Measurements from ENCODE around the gene KPTN. TPM values are rescaled to one million over a fixed set of nuclear protein-coding genes. Genes with fewer than 3 reads are reported as not detected.
A peak's percentile ranks its signal among the peaks of the same experiment; 100 is the strongest.

Gene KPTN
- total and polyA plus RNA-seq, 2 of the 8 experiments (the other 6 are each of a cell fraction or from before 2014, with no cell fraction given): 23.6 to 31.3 TPM

DNA sequence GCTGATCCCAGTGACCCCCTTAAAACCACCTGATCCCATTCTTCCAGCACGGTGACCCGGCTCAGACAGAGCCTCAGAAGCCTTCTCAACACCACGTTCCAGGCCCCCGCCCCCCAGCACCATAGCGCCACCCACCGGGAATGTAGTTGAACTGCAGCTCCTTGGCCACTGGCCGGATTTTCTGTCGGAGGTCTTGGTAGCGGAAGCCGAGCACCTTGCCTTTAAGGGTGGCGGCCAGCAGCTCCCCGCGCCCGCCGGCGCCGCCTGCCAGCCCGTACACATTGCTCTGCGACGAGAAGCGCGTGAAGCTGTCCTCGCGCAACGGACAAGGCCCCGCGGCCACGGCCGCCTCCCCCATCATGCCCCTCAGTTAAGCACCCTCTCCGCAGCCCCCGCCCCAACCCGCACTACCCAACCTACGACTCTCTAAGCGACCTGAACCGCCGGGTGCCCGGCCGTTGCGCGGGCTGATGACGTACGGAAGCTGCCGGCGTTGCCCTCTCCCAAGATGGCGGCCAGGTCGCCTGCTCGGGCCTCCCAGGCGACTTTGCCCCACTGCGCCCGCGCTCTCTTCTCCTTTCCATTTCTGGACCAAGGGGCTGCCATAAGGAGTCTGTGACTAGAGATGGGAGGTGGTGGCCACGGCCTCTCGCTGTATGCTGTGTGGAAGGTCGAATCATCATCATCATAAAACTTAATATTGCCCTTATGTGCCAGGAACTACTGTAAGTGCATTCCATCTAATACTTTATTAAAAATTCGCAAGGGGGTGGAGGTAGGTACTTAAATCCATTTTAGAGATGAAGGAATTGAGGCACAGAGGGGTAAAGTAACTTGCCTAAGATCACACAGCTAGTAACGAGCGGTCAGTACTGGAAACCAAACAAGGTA, at the start of gene KPTN (continued):
- TF ChIP-seq, protein P1, sequence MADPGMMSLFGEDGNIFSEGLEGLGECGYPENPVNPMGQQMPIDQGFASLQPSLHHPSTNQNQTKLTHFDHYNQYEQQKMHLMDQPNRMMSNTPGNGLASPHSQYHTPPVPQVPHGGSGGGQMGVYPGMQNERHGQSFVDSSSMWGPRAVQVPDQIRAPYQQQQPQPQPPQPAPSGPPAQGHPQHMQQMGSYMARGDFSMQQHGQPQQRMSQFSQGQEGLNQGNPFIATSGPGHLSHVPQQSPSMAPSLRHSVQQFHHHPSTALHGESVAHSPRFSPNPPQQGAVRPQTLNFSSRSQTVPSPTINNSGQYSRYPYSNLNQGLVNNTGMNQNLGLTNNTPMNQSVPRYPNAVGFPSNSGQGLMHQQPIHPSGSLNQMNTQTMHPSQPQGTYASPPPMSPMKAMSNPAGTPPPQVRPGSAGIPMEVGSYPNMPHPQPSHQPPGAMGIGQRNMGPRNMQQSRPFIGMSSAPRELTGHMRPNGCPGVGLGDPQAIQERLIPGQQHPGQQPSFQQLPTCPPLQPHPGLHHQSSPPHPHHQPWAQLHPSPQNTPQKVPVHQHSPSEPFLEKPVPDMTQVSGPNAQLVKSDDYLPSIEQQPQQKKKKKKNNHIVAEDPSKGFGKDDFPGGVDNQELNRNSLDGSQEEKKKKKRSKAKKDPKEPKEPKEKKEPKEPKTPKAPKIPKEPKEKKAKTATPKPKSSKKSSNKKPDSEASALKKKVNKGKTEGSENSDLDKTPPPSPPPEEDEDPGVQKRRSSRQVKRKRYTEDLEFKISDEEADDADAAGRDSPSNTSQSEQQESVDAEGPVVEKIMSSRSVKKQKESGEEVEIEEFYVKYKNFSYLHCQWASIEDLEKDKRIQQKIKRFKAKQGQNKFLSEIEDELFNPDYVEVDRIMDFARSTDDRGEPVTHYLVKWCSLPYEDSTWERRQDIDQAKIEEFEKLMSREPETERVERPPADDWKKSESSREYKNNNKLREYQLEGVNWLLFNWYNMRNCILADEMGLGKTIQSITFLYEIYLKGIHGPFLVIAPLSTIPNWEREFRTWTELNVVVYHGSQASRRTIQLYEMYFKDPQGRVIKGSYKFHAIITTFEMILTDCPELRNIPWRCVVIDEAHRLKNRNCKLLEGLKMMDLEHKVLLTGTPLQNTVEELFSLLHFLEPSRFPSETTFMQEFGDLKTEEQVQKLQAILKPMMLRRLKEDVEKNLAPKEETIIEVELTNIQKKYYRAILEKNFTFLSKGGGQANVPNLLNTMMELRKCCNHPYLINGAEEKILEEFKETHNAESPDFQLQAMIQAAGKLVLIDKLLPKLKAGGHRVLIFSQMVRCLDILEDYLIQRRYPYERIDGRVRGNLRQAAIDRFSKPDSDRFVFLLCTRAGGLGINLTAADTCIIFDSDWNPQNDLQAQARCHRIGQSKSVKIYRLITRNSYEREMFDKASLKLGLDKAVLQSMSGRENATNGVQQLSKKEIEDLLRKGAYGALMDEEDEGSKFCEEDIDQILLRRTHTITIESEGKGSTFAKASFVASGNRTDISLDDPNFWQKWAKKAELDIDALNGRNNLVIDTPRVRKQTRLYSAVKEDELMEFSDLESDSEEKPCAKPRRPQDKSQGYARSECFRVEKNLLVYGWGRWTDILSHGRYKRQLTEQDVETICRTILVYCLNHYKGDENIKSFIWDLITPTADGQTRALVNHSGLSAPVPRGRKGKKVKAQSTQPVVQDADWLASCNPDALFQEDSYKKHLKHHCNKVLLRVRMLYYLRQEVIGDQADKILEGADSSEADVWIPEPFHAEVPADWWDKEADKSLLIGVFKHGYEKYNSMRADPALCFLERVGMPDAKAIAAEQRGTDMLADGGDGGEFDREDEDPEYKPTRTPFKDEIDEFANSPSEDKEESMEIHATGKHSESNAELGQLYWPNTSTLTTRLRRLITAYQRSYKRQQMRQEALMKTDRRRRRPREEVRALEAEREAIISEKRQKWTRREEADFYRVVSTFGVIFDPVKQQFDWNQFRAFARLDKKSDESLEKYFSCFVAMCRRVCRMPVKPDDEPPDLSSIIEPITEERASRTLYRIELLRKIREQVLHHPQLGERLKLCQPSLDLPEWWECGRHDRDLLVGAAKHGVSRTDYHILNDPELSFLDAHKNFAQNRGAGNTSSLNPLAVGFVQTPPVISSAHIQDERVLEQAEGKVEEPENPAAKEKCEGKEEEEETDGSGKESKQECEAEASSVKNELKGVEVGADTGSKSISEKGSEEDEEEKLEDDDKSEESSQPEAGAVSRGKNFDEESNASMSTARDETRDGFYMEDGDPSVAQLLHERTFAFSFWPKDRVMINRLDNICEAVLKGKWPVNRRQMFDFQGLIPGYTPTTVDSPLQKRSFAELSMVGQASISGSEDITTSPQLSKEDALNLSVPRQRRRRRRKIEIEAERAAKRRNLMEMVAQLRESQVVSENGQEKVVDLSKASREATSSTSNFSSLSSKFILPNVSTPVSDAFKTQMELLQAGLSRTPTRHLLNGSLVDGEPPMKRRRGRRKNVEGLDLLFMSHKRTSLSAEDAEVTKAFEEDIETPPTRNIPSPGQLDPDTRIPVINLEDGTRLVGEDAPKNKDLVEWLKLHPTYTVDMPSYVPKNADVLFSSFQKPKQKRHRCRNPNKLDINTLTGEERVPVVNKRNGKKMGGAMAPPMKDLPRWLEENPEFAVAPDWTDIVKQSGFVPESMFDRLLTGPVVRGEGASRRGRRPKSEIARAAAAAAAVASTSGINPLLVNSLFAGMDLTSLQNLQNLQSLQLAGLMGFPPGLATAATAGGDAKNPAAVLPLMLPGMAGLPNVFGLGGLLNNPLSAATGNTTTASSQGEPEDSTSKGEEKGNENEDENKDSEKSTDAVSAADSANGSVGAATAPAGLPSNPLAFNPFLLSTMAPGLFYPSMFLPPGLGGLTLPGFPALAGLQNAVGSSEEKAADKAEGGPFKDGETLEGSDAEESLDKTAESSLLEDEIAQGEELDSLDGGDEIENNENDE (IDR thresholded peaks at IDR 0.05; ENCODE audit: insufficient replicate concordance, low read length): no peak
- TF ChIP-seq RFX5 (IDR thresholded peaks at IDR 0.05; ENCODE audit: borderline replicate concordance, low read depth, low read length) (no peak), SP4 (IDR thresholded peaks at IDR 0.05; ENCODE audit: low read length) (no peak; the same call in 1 of the 2 replicates), POU5F1 (IDR thresholded peaks at IDR 0.05; ENCODE audit: low read depth, low read length) (no peak), PHF8 (conservative IDR thresholded peaks at IDR 0.05; ENCODE audit: low read depth, low read length) (peak; percentile 81), EZH2 (IDR thresholded peaks at IDR 0.05; ENCODE audit: low read depth, low read length, severe bottlenecking) (no peak), SAP30 (IDR thresholded peaks at IDR 0.05; ENCODE audit: insufficient read depth, insufficient replicate concordance, low read length) (no peak), CBX5 (IDR thresholded peaks at IDR 0.05; ENCODE audit: low read depth, low read length) (no peak), NRF1 (IDR thresholded peaks at IDR 0.05; ENCODE audit: low read depth, low read length) (no peak)

All from H1 (cell line).